ENCODE results near the gene NOVA2. TPM values are rescaled to one million over a fixed set of nuclear protein-coding genes. Genes with fewer than 3 reads are reported as not detected.

NOVA2 gene
- total RNA-seq, 1 donor from 2014 or later = 10.7 TPM

DNA sequence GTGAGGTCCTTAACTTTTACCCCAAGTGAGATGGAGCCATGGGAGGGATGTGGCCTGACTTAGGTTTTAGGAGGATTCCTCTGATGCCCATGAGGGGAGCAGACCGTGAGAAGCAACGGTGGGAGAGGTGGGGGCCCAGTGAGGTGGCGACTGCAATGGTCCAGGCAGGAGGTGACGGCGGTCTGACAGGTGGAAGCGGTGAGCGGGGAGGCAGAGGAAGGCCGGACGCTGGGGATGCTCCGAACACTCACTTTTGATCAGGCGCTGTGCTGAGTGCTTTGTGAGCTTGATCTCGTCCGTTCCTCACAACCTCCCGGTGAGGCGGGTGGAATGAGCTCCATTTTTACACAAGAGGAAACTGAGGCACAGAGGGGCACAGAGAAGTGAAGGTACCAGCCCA is 11.6 kb downstream of the NOVA2 start:
- Histone ChIP-seq H3K79me2 (ENCODE audit: insufficient read depth, low read length) (no peaks in the 10 kb centered on the region), H3K4me1 (ENCODE audit: insufficient read depth, low read length) (peaks cover 23% of the 10 kb centered on the region), H3K36me3 (ENCODE audit: insufficient read depth, low read length) (no peaks in the 10 kb centered on the region), H3K9ac (ENCODE audit: low read length) (no peak overlapping the region), H3K4me2 (ENCODE audit: low read length) (no peak overlapping the region), H3K27me3 (ENCODE audit: insufficient read depth, low read length) (no peaks in the 10 kb centered on the region), H4K20me1 (ENCODE audit: insufficient read depth, low read length) (peaks cover 6% of the 10 kb centered on the region), H3K4me3 (ENCODE audit: insufficient read depth, low read depth, low read length) (no peak overlapping the region), H3K27ac (ENCODE audit: low read depth, low read length) (no peak overlapping the region), H3K9me3 (ENCODE audit: insufficient read depth, low read depth, low read length) (no peaks in the 10 kb centered on the region), H2AFZ (ENCODE audit: low read depth, low read length) (no peak overlapping the region)
- H3K4me1 Mint-ChIP-seq (ENCODE audit: low read depth, unreplicated experiment) = peaks cover 24% of the 10 kb centered on the region
- DNase-seq (ENCODE audit: low read depth) = no peak
- H3K4me3 Mint-ChIP-seq (ENCODE audit: unreplicated experiment) = no peak overlapping the region
- H3K27me3 Mint-ChIP-seq (ENCODE audit: low read depth, unreplicated experiment) = peaks cover 10% of the 10 kb centered on the region
- no peaks in the 10 kb centered on the region for H3K9me3 Mint-ChIP-seq (ENCODE audit: unreplicated experiment)
- no peak for FAIRE-seq
- H3K36me3 Mint-ChIP-seq (ENCODE audit: low read depth, unreplicated experiment) = peaks cover 16% of the 10 kb centered on the region
- H3K27ac Mint-ChIP-seq (ENCODE audit: unreplicated experiment) = no peak overlapping the region
- TF ChIP-seq EZH2 (IDR thresholded peaks at IDR 0.05; ENCODE audit: insufficient read depth, low read length) = no peak
- TF ChIP-seq, protein P1, sequence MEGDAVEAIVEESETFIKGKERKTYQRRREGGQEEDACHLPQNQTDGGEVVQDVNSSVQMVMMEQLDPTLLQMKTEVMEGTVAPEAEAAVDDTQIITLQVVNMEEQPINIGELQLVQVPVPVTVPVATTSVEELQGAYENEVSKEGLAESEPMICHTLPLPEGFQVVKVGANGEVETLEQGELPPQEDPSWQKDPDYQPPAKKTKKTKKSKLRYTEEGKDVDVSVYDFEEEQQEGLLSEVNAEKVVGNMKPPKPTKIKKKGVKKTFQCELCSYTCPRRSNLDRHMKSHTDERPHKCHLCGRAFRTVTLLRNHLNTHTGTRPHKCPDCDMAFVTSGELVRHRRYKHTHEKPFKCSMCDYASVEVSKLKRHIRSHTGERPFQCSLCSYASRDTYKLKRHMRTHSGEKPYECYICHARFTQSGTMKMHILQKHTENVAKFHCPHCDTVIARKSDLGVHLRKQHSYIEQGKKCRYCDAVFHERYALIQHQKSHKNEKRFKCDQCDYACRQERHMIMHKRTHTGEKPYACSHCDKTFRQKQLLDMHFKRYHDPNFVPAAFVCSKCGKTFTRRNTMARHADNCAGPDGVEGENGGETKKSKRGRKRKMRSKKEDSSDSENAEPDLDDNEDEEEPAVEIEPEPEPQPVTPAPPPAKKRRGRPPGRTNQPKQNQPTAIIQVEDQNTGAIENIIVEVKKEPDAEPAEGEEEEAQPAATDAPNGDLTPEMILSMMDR (IDR thresholded peaks at IDR 0.05; ENCODE audit: insufficient read depth, low read depth, low read length) = no peak

DNA sequence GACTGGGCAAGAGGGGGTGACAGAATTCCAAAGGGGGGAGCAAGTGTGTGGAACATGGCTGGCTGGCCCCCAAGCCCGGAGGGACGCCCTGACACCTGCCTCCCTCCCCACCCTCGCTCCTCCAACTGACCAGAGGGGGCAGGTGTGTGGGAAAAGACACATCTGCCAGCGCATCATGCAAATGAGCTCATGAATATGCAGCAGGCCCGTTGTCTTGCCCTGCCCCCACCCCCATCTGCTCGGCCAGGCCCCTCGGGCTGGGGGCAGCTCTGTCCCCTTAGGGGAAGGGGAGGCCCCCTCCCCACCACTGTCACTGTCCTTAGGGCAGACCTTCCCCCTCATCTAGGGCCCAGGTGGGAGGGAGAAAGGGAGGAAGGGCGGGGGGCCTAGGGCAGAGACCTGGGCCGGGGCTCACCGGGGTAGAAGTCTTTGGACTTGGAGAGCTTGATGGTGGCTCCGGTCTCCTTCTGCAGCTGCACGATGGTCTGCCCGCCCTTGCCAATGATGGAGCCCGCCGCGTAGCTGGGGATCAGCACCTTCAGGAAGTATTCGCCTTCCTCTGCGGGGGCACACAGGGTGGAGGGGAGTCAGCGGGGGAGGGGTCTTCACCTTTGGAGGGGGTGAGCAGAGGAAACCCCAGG is 12.9 kb downstream of the NOVA2 start:
- Mint-ChIP-seq H3K27me3 (ENCODE audit: low read depth, unreplicated experiment) (peaks cover 10% of the 10 kb centered on the region), H3K9me3 (ENCODE audit: unreplicated experiment) (no peaks in the 10 kb centered on the region), H3K36me3 (ENCODE audit: low read depth, unreplicated experiment) (peaks cover 16% of the 10 kb centered on the region), H3K4me1 (ENCODE audit: low read depth, unreplicated experiment) (peaks cover 24% of the 10 kb centered on the region), H3K4me3 (ENCODE audit: unreplicated experiment) (no peak overlapping the region), H3K27ac (ENCODE audit: unreplicated experiment) (no peak overlapping the region)
- H3K27ac ChIP-seq (ENCODE audit: low read depth, low read length) = no peak overlapping the region
- H4K20me1 ChIP-seq (ENCODE audit: insufficient read depth, low read length) = peaks cover 6% of the 10 kb centered on the region
- no peaks in the 10 kb centered on the region for H3K9me3 ChIP-seq (ENCODE audit: insufficient read depth, low read depth, low read length)
- no peak overlapping the region for H3K4me3 ChIP-seq (ENCODE audit: insufficient read depth, low read depth, low read length)
- peak overlapping the region; percentile 69 for H3K4me2 ChIP-seq (ENCODE audit: low read length)
- peaks cover 34% of the 10 kb centered on the region for H3K4me1 ChIP-seq (ENCODE audit: insufficient read depth, low read length)
- FAIRE-seq (no peak), DNase-seq (ENCODE audit: low read depth) (no peak)
- peak overlapping the region; percentile 64 for H3K9ac ChIP-seq (ENCODE audit: low read length)
- no peak for TF ChIP-seq EZH2 (IDR thresholded peaks at IDR 0.05; ENCODE audit: insufficient read depth, low read length)
- TF ChIP-seq, protein P1 (IDR thresholded peaks at IDR 0.05; ENCODE audit: insufficient read depth, low read depth, low read length) = no peak
- no peak overlapping the region for H2AFZ ChIP-seq (ENCODE audit: low read depth, low read length)
- no peaks in the 10 kb centered on the region for H3K79me2 ChIP-seq (ENCODE audit: insufficient read depth, low read length)
- no peaks in the 10 kb centered on the region for H3K36me3 ChIP-seq (ENCODE audit: insufficient read depth, low read length)
- H3K27me3 ChIP-seq (ENCODE audit: insufficient read depth, low read length) = no peaks in the 10 kb centered on the region

DNA sequence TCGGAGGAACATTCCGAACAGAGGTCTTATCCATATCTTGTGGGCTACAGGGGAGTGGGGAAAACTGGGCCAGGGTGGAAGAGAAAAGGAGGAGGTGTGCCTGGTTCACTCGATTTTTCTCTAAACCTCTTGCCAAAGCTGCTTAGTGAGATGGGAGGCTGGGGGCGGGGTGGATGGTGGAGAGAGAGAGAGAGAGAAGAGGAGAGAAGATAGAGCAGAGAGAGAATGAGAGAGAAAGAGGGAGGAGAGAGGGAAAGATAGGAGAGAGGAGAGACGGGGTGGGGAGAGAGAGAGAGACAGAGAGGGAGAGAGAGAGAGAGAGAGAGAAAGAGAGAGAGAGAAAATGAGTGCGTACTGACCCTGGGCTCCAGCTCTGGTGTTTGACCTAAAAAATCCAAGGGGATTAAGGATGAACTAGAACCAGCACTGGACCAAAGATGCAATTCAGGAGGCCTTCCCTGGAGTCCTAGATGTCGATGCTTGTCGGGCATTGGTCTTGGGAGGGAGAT is 14.1 kb downstream of the NOVA2 start:
- Histone ChIP-seq H3K27me3 (ENCODE audit: insufficient read depth, low read length) (no peaks in the 10 kb centered on the region), H3K4me1 (ENCODE audit: insufficient read depth, low read length) (peaks cover 45% of the 10 kb centered on the region), H3K9ac (ENCODE audit: low read length) (peak overlapping the region; percentile 64), H3K27ac (ENCODE audit: low read depth, low read length) (peak overlapping the region; percentile 74), H3K4me2 (ENCODE audit: low read length) (peak overlapping the region; percentile 69), H3K4me3 (ENCODE audit: insufficient read depth, low read depth, low read length) (no peak overlapping the region), H3K9me3 (ENCODE audit: insufficient read depth, low read depth, low read length) (no peaks in the 10 kb centered on the region), H4K20me1 (ENCODE audit: insufficient read depth, low read length) (no peaks in the 10 kb centered on the region), H3K79me2 (ENCODE audit: insufficient read depth, low read length) (no peaks in the 10 kb centered on the region), H3K36me3 (ENCODE audit: insufficient read depth, low read length) (no peaks in the 10 kb centered on the region), H2AFZ (ENCODE audit: low read depth, low read length) (peak overlapping the region; percentile 51)
- Mint-ChIP-seq H3K36me3 (ENCODE audit: low read depth, unreplicated experiment) (peaks cover 13% of the 10 kb centered on the region), H3K4me1 (ENCODE audit: low read depth, unreplicated experiment) (peaks cover 31% of the 10 kb centered on the region), H3K27me3 (ENCODE audit: low read depth, unreplicated experiment) (peaks cover 10% of the 10 kb centered on the region), H3K27ac (ENCODE audit: unreplicated experiment) (peak overlapping the region; percentile 87), H3K9me3 (ENCODE audit: unreplicated experiment) (no peaks in the 10 kb centered on the region), H3K4me3 (ENCODE audit: unreplicated experiment) (no peak overlapping the region)
- no peak for DNase-seq (ENCODE audit: low read depth)
- TF ChIP-seq, protein P1 (IDR thresholded peaks at IDR 0.05; ENCODE audit: insufficient read depth, low read depth, low read length) = no peak
- no peak for TF ChIP-seq EZH2 (IDR thresholded peaks at IDR 0.05; ENCODE audit: insufficient read depth, low read length)
- no peak for FAIRE-seq

Measured in astrocyte (in vitro differentiated cells and primary cell).